Aorta (tissue), 5 donors: ENCODE measurements around the gene ODF2. TPM values are rescaled to one million over a fixed set of nuclear protein-coding genes. Genes with fewer than 3 reads are reported as not detected.
"Not testable (repeated sequence)": the region's sequence is repeated elsewhere in the genome, so short reads cannot be mapped to it uniquely, and the experiment has no call there.

Source experiments
- ATAC-seq: fragments of 200-7000 bp; cut with Tn5 transposase; one replicate; pipeline ENCODE4 v1.9.1; 2022; ENCODE audit warnings: moderate library complexity; ENCODE audit not compliant: low FRiP score
- DNase-seq, 2 donors: peaks; one replicate each; pipeline ENCODE4 v3.0.0-alpha.2; 2020
- H3K27ac ChIP-seq, 2 donors: one replicate each; pipeline ENCODE4 v1.5.1; 2013; ENCODE audit warnings: low read length in 2 of 2, mild to moderate bottlenecking in 2 of 2, moderate library complexity in 2 of 2, control low read depth in 1 of 2, inconsistent platforms in 1 of 2, low read depth in 1 of 2
- H3K27me3 ChIP-seq, 2 donors: one replicate each; pipeline ENCODE4 v1.6.1; 2013; ENCODE audit warnings: control low read depth in 1 of 2, low read length in 1 of 2, mild to moderate bottlenecking in 1 of 2, moderate library complexity in 1 of 2; ENCODE audit not compliant: insufficient read depth in 2 of 2, control insufficient read depth in 1 of 2
- H3K36me3 ChIP-seq, 2 donors: one replicate each; pipeline ENCODE4 v1.6.1; 2013; ENCODE audit warnings: control low read depth in 1 of 2, low read length in 1 of 2, mild to moderate bottlenecking in 1 of 2; ENCODE audit not compliant: insufficient read depth in 2 of 2, control insufficient read depth in 1 of 2
- H3K4me1 ChIP-seq, 2 donors: one replicate each; pipeline ENCODE4 v1.6.1; 2013; ENCODE audit warnings: low read length in 2 of 2, control low read depth in 1 of 2, mild to moderate bottlenecking in 1 of 2, moderate library complexity in 1 of 2; ENCODE audit not compliant: insufficient read depth in 2 of 2, control insufficient read depth in 1 of 2
- H3K4me3 ChIP-seq, 2 donors: one replicate each; pipeline ENCODE4 v1.5.1; 2013; ENCODE audit warnings: low read length in 2 of 2, control low read depth in 1 of 2, mild to moderate bottlenecking in 1 of 2
- H3K9me3 ChIP-seq: one replicate; pipeline ENCODE4 v1.6.1; 2013; ENCODE audit warnings: mild to moderate bottlenecking, low read length; ENCODE audit not compliant: control insufficient read depth
- WGBS, 2 donors: extraction: QIAGEN DNeasy Blood & Tissue Kit; methylation state at CpG; one replicate each; pipeline ENCODE4 v1.1.7; 2013; 5-methylcytosine and 5-hydroxymethylcytosine counted together
- intact Hi-C, 2 donors: fragments of 100-400 bp; cut with DNase I; formaldehyde crosslinking; loops; one replicate each; pipeline versions ENCODE4 v1.14.2 to v1.15.0; 2022
- polyA plus RNA-seq, 2 donors: library from polyadenylated mRNA; stranded (reverse); fragments of 200-250 nt; gene quantifications; one replicate each; pipeline ENCODE4 v1.2.3, GENCODE V29; 2013
- total RNA-seq, 2 donors: library from RNA; stranded (reverse); fragmentation: NEBNext Ultra II Directional; extraction: Animal tissue kit (Norgen Biotek cat#: 25700); gene quantifications; one replicate each; pipeline ENCODE4 v1.2.1, GENCODE V29; 2021
- donor health status: healthy with polysubstance abuse.
- donor health status: Bipolar disorder and iron deficiency.
- donor health status: DM: no; HTN: no; CAD: no.
- donor health status: DM: no; HTN: no; CAD: no.
- donor health status: DM: yes; HTN: yes; CAD: no.

Gene ODF2
- total and polyA plus RNA-seq, 4 donors, result 2.9 to 28.9 (median 24.4) TPM

DNA sequence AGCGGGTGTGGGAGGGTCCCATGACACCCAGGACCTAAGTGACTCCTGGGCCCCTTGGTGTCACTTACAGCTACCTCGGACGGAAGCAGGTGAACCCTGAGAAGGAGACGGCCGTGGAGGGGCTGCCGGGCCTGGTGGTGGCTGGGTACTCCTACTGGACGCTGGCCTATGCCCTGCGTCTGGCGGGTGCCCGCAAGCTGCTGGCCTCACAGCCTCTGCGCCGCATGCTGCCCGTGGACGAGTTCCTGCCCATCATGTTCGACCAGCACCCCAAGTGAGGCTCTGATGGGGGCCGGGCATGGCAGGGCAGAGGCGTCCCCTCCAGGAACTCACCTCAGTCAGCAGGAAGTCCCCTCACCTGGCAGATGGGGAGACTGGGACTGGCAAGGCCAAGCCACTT, 21.5 kb upstream of the ODF2 start:
- ATAC-seq (no peak), DNase-seq (no peak)
- Histone ChIP-seq H3K27me3 (no peaks in the 10 kb centered on the region), H3K9me3 (no peaks in the 10 kb centered on the region), H3K4me3 (no peak overlapping the region), H3K27ac (no peak overlapping the region), H3K36me3 (peaks cover 0 to 3% of the 10 kb centered on the region in 2 donors), H3K4me1 (no peaks in the 10 kb centered on the region)
- intact Hi-C loops, result no loop called here
- WGBS, 2 donors, result 90 to 92% methylated on average over 17 of the region's 17 CpGs

DNA sequence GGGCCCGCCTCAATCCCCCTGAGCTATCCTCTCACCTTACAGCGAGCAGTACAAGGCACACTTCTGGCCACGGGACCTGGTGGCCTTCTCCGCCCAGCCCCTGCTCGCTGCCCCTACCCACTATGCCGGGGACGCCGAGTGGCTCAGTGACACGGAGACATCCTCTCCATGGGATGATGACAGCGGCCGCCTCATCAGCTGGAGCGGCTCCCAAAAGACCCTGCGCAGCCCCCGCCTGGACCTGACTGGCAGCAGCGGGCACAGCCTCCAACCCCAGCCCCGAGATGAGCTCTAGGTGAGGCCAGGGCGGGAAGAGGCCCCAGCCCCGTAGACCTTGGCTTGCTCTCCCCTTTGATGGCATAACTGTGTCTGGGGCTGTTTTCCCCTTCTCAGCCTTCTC, 20.2 kb upstream of the ODF2 start:
- ATAC-seq, result no peak
- intact Hi-C loops, result no loop called here
- WGBS, 2 donors, result 88 to 93% methylated on average over 18 of the region's 18 CpGs

DNA sequence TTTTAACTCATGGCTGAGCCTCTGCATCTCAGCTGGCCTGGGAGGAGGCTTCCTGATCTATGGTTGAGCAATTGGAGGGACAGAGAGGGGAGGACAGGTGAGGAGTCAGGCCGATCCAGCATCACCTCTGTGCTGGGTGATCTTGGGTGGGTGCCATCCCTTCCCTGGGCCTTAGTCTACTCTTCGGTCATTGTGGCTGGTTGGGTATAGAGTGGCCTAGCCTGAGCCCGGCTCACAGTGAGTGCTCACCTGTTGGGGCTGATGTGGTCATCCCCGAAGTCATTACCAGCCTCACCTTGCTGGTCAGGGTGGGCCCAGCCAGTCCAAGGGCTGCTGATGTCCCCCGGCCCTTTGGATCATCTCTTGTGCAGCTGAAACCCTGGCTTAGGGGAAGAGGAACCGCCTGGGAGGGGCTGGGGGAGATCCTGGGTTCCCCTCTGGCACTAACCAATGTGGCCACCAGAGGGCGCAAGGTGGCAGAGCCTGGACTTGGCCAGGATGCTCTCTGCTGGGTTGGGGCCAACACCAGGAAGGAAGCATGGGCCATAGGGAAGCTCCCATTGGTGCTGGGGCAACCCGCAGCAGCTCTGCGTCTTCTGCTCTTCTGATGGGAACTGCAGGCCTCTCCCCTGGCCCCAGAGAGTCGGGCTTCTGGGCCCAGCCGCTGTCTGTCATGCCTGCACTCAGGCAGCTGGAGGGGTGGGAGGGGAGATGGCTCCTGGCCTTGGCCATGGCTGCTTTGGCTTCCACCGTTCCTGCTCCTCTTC, 17.3 kb upstream of the ODF2 start:
- Histone ChIP-seq H3K27ac (no peak overlapping the region), H3K4me1 (no peaks in the 10 kb centered on the region), H3K27me3 (no peaks in the 10 kb centered on the region), H3K9me3 (no peaks in the 10 kb centered on the region), H3K4me3 (no peak overlapping the region), H3K36me3 (no peaks in the 10 kb centered on the region)
- WGBS, 2 donors, result 32 to 33% methylated on average over 12 of the region's 12 CpGs
- intact Hi-C loops, result no loop called here
- peak; percentile 92 to 97 for DNase-seq
- peak; percentile 91 for ATAC-seq

More for the DNA sequence above, 20.2 kb upstream of the ODF2 start:
- H3K27ac ChIP-seq, result no peak overlapping the region
- no peaks in the 10 kb centered on the region for H3K27me3 ChIP-seq
- H3K9me3 ChIP-seq, result no peaks in the 10 kb centered on the region
- H3K4me3 ChIP-seq, result no peak overlapping the region
- no peaks in the 10 kb centered on the region for H3K4me1 ChIP-seq
- no peak for DNase-seq
- H3K36me3 ChIP-seq, result peaks cover 0 to 3% of the 10 kb centered on the region in 2 donors

- H3K36me3 ChIP-seq, result no peaks in the 10 kb centered on the region
- DNase-seq (no peak), ATAC-seq (no peak)
- no peaks in the 10 kb centered on the region for H3K27me3 ChIP-seq
- H3K9me3 ChIP-seq, result no peaks in the 10 kb centered on the region
- H3K4me1 ChIP-seq, result no peaks in the 10 kb centered on the region
- no peak overlapping the region for H3K27ac ChIP-seq
- H3K4me3 ChIP-seq, result no peak overlapping the region
- intact Hi-C loops, result no loop called here
- 81 to 86% methylated on average over 7 of the region's 7 CpGs for WGBS, 2 donors
Measured at GRCh38 chr9:128439273-128439672, 16.5 kb upstream of the ODF2 start.

GRCh38 chr9:128442150-128442549, 13.7 kb upstream of the ODF2 start:
- H3K9me3 ChIP-seq, result no peaks in the 10 kb centered on the region
- WGBS, 2 donors, result 25 to 27% methylated on average over 6 of the region's 6 CpGs
- no peak overlapping the region for H3K4me3 ChIP-seq
- intact Hi-C loops, result no loop called here
- H3K36me3 ChIP-seq, result no peaks in the 10 kb centered on the region
- H3K4me1 ChIP-seq, result no peaks in the 10 kb centered on the region
- no peak for DNase-seq
- no peak overlapping the region for H3K27ac ChIP-seq
- ATAC-seq, result no peak
- no peaks in the 10 kb centered on the region for H3K27me3 ChIP-seq

GRCh38 chr9:128446505-128446904, 9.3 kb upstream of the ODF2 start:
- ATAC-seq, H3K27me3 ChIP-seq, H3K4me1 ChIP-seq, DNase-seq, H3K36me3 ChIP-seq, H3K9me3 ChIP-seq, intact Hi-C loops, H3K27ac ChIP-seq, H3K4me3 ChIP-seq: not testable (repeated sequence)
- WGBS, 2 donors, result 92 to 93% methylated on average over 5 of the region's 5 CpGs

DNA sequence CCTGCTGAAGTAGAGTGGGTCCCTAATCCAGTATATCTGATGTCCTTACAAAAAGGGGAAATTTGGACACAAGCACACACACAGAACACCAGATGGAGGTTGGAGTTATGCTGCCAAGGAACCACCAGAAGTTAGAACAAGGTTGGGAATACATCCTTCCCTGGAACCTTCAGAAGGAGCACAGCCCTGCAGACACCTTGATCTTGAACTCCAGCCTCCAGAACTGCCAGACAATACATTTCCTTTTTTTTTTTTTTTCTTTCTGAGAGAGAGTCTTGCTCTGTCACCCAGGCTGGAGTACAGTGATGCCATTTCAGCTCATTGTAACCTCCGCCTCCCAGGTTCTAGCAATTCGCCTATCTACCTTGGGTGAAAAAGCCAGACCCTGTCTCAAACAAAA, 7.1 kb upstream of the ODF2 start:
- Histone ChIP-seq H3K4me3 (no peak overlapping the region), H3K27ac (no peak overlapping the region), H3K36me3 (no peaks in the 10 kb centered on the region), H3K9me3 (no peaks in the 10 kb centered on the region), H3K4me1 (no peaks in the 10 kb centered on the region), H3K27me3 (no peaks in the 10 kb centered on the region)
- intact Hi-C loops, result no loop called here
- ATAC-seq (no peak), DNase-seq (no peak)
- WGBS, 2 donors, result 95 to 97% methylated on average over 2 of the region's 2 CpGs

DNA sequence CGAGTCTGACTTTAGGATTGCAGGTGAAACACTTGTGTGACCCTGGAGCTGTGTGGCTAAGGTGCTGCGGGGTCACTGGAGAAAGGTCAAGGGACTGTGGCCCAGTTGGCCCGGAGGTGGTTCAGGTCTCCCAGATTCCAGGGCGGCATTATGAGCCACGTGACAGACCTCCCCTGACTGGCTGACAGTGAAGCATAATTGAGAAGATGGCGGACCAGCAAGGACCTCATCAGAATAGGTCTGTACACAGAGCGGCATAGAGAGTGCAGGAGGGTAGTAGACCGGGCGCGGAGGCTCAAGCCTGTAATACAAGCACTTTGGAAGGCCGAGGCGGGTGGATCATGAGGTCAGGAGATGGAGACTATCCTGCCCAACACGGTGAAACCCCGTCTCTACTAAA, 815 bp upstream of the ODF2 start:
- Histone ChIP-seq H3K9me3 (no peaks in the 10 kb centered on the region), H3K27ac (no peak overlapping the region), H3K27me3 (no peaks in the 10 kb centered on the region), H3K4me1 (no peaks in the 10 kb centered on the region), H3K4me3 (no peak overlapping the region), H3K36me3 (no peaks in the 10 kb centered on the region)
- no peak for ATAC-seq
- intact Hi-C loops, result loop anchor here in 1 of 2 donors (5.0 kb wide), 1 partner anchor 47 kb away; the partner anchor contains the start of gene GLE1
- WGBS, 2 donors, result 83 to 85% methylated on average over 14 of the region's 14 CpGs
- DNase-seq, result no peak

DNA sequence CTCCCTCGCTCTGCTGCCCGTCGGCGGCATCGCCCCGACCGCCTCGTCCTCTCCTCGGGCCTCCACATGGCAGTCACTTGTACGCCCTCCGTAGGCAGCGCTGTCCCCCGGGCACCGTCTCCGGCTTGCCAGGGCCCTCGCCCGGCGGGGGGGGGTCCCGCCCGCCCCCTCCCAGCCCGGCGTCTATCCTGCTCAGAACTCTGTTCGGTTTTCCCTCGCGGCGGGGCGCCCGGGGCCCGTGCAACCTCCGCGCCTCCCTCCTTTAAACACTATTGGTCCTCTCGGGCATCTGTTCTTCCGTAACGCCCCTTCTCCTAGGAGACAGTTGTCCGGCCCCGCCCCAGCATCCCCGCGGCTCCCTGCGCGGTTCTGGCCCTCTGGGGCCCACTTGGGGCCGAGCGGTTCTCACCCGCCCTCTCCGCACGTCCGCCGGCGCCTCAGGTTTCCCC, 831 bp downstream of the ODF2 start:
- no peaks in the 10 kb centered on the region for H3K27me3 ChIP-seq
- 0 to 1% methylated on average over 36 to 48 of the region's 48 CpGs for WGBS, 2 donors
- no peaks in the 10 kb centered on the region for H3K9me3 ChIP-seq
- intact Hi-C loops, result loop anchor here in 1 of 2 donors (5.0 kb wide), 1 partner anchor 46 kb away; the partner anchor contains the start of gene GLE1
- DNase-seq (peak; percentile 80 to 89), ATAC-seq (peak; percentile 82)
- H3K27ac ChIP-seq, result peak overlapping the region in 1 of 2 donors; percentile 26
- no peaks in the 10 kb centered on the region for H3K36me3 ChIP-seq
- H3K4me3 ChIP-seq, result peak overlapping the region; percentile 57 to 70
- no peaks in the 10 kb centered on the region for H3K4me1 ChIP-seq
